Activated CD8-positive, alpha-beta memory T cell treated with anti-CD3 and anti-CD28 coated beads, Interleukin-2, amount 50 U/mL, for 48 hours (primary cell): Measurements from ENCODE around the gene PCDHGA3.
"Not testable (repeated sequence)": the region's sequence is repeated elsewhere in the genome, so short reads cannot be mapped to it uniquely, and the experiment has no call there.

Experiments
- DNase-seq: peaks from one replicate; pipeline ENCODE4 v3.0.0-alpha.2; 2020

Gene PCDHGA3

DNA sequence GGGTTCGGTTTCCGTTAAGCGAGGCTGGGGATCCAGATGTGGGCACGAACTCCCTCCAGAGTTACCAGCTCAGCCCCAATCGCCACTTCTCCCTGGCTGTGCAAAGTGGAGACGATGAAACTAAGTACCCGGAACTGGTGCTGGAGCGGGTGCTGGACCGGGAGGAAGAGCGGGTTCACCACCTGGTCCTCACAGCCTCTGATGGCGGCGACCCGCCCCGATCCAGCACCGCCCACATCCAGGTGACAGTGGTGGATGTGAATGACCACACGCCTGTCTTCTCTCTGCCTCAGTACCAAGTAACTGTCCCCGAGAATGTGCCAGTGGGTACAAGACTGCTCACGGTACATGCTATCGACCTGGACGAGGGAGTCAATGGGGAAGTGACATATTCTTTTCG, 39.7 kb downstream of the PCDHGA3 start:
- peak; percentile 35 for DNase-seq

DNA sequence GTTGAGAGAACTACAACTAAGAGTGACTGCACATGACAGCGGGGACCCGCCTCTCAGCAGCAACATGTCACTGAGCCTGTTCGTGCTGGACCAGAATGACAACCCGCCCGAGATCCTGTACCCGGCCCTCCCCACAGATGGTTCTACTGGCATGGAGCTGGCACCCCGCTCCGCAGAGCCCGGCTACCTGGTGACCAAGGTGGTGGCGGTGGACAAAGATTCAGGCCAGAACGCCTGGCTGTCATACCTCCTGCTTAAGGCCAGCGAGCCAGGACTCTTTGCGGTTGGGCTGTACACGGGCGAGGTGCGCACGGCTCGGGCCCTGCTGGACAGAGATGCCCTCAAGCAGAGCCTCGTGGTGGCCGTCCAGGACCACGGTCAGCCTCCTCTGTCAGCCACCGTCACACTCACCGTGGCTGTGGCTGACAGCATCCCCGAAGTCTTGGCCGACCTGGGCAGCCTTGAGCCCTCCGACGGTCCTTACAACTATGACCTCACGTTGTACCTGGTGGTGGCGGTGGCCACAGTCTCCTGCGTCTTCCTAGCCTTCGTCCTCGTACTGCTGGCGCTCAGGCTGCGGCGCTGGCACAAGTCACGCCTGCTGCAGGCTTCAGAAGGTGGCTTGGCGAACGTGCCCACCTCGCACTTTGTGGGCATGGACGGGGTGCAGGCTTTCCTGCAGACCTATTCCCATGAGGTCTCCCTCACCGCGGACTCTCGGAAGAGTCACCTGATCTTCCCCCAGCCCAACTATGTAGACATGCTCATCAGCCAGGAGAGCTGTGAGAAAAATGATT, 41.0 kb downstream of the PCDHGA3 start:
- DNase-seq = no peak

DNA sequence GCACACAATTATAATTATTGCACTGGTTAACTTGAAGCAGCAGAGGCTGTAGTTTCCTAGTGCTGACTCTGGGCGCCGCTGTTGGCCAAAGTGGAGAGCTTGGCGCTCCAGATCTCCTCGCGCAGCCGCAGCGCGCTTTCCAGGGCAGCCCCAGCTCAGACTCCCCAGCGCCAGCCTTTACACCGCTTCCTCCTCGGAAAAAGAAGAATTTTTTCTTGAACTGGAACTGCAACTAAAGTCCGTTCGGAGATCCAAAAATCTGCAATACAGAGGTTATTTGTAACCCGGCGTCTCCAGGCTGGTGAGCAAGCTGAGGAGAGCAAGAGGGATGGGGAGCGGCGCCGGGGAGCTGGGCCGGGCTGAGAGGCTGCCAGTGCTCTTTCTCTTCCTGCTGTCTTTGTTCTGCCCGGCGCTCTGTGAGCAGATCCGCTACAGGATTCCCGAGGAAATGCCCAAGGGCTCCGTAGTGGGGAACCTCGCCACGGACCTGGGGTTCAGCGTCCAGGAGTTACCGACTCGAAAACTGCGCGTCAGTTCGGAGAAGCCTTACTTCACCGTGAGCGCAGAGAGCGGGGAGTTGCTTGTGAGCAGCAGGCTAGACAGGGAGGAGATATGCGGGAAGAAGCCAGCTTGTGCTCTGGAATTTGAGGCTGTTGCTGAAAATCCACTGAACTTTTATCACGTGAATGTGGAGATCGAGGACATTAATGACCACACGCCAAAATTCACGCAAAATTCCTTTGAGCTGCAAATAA, 44.1 kb downstream of the PCDHGA3 start, which contains the start of gene PCDHGB4:
Gene PCDHGB4, plus strand, starts transcription at position 142 of the 755 bp plus-strand sequence. Its CDS starts 187 bp downstream, at position 329.
- DNase-seq = not testable (repeated sequence)

DNA sequence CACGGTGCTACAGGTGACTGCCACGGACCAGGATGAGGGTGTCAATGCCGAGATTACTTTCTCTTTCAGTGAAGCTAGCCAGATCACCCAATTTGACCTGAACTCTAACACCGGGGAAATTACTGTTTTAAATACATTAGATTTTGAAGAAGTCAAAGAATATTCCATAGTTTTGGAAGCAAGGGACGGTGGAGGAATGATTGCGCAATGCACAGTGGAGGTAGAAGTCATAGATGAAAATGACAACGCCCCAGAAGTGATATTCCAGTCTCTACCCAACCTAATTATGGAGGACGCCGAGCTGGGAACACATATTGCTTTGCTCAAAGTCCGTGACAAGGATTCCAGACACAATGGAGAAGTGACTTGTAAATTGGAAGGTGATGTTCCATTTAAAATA, 45.0 kb downstream of the PCDHGA3 start:
- no peak for DNase-seq

DNA sequence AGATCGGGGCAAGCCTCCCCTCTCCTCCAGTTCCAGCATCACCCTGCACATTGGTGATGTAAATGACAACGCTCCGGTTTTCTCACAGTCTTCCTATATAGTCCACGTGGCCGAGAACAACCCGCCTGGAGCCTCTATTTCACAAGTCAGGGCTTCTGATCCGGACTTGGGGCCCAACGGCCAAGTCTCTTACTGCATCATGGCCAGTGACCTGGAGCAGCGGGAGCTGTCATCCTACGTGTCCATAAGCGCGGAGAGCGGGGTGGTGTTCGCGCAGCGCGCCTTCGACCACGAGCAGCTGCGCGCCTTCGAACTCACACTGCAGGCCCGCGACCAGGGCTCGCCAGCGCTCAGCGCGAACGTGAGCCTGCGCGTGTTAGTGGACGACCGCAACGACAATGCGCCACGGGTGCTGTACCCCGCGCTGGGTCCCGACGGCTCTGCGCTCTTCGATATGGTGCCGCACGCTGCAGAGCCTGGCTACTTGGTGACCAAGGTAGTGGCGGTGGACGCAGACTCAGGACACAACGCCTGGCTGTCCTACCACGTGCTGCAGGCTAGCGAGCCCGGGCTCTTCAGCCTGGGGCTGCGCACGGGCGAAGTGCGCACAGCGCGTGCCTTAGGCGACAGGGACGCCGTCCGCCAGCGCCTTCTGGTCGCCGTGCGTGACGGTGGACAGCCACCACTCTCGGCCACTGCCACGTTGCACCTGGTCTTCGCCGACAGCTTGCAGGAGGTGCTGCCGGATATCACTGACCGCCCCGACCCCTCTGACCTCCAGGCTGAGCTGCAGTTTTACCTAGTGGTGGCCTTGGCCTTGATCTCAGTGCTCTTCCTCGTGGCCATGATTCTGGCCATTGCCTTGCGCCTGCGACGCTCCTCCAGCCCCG, 45.8 kb downstream of the PCDHGA3 start:
- no peak for DNase-seq

DNA sequence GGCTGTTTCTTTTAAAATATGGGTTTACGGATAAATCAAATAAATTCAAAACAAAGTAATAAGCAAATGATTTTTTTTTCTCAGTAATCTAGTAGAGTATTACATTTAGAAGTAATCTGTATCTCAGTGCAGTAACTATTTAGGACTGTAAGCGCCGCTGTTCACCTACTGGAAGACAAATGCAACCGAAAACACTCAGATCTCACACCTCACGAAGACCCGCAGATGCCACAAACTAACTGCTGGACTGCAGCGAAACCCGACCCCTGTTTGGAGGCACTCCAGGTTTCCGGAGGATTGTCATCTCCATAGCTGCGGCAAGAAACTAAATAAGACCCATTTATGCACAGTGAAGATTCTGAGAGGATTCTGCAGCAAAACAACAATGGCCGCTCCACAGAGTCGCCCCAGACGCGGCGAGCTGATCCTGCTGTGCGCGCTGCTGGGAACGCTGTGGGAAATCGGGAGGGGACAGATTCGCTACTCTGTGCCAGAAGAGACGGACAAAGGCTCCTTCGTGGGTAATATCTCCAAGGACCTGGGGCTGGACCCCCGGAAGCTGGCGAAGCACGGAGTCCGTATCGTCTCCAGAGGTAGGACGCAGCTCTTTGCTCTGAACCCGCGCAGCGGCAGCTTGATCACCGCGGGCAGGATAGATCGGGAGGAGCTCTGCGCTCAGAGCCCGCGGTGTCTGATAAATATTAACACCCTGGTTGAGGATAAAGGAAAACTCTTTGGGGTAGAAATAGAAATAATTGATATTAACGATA, 49.0 kb downstream of the PCDHGA3 start, which contains the start of gene PCDHGA8:
Gene PCDHGA8, plus strand, starts transcription at position 205 of the 770 bp plus-strand sequence. Its CDS starts 181 bp downstream, at position 386.
- DNase-seq = no peak

DNA sequence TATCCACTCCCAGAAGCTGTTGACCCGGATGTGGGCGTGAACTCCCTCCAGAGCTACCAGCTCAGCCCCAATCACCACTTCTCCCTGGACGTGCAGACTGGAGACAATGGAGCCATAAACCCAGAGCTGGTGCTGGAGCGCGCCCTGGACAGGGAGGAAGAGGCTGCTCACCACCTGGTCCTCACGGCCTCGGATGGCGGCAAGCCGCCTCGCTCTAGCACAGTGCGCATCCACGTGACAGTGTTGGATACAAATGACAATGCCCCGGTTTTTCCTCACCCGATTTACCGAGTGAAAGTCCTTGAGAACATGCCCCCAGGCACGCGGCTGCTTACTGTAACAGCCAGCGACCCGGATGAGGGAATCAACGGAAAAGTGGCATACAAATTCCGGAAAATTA, 49.6 kb downstream of the PCDHGA3 start:
- DNase-seq = no peak

DNA sequence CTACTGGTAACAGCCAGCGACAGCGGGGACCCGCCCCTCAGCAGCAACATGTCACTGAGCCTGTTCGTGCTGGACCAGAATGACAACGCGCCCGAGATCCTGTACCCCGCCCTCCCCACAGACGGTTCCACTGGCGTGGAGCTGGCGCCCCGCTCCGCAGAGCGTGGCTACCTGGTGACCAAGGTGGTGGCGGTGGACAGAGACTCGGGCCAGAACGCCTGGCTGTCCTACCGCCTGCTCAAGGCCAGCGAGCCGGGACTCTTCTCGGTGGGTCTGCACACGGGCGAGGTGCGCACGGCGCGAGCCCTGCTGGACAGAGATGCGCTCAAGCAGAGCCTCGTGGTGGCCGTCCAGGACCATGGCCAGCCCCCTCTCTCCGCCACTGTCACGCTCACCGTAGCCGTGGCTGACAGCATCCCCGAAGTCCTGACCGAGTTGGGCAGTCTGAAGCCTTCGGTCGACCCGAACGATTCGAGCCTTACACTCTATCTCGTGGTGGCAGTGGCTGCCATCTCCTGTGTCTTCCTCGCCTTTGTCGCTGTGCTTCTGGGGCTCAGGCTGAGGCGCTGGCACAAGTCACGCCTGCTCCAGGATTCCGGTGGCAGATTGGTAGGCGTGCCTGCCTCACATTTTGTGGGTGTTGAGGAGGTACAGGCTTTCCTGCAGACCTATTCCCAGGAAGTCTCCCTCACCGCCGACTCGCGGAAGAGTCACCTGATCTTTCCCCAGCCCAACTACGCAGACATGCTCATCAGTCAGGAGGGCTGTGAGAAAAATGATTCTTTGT, 51.0 kb downstream of the PCDHGA3 start:
- not testable (repeated sequence) for DNase-seq
